HG02852 (cell line): ENCODE results near the gene HYAL1.
"Not testable (repeated sequence)": the region's sequence is repeated elsewhere in the genome, so short reads cannot be mapped to it uniquely, and the experiment has no call there.

Experiments
- ATAC-seq: cut with Tn5 transposase; IDR thresholded peaks from one replicate; pipeline ENCODE4 v1.9.1; 2021; ENCODE audit warnings: mild to moderate bottlenecking, moderate library complexity; ENCODE audit not compliant: unreplicated experiment

HYAL1 gene

GRCh38 chr3:50295553-50296431, 7.6 kb downstream of the HYAL1 start:
- no peak for ATAC-seq

- ATAC-seq = no peak
Measured at GRCh38 chr3:50294492-50295403, 8.6 kb downstream of the HYAL1 start.

GRCh38 chr3:50294089-50294488, 9.3 kb downstream of the HYAL1 start:
- ATAC-seq = no peak

GRCh38 chr3:50293079-50293801, 10.1 kb downstream of the HYAL1 start:
- ATAC-seq = no peak

- ATAC-seq = peak; percentile 96
Measured at GRCh38 chr3:50292159-50293078, 11.0 kb downstream of the HYAL1 start, which contains the start of gene IFRD2. Gene IFRD2, minus strand, starts transcription at chr3:50292429. Its CDS starts 155 bp downstream, at chr3:50292274.

GRCh38 chr3:50290161-50290641, 13.2 kb downstream of the HYAL1 start:
- ATAC-seq = no peak

GRCh38 chr3:50289130-50289529, 14.2 kb downstream of the HYAL1 start:
- ATAC-seq = no peak

- no peak for ATAC-seq
Measured at GRCh38 chr3:50288387-50289007, 14.9 kb downstream of the HYAL1 start.

- ATAC-seq = no peak
Measured at GRCh38 chr3:50287262-50287661, 16.1 kb downstream of the HYAL1 start.

- no peak for ATAC-seq
Measured at GRCh38 chr3:50286322-50287227, 16.8 kb downstream of the HYAL1 start.

GRCh38 chr3:50284121-50284520, 19.3 kb downstream of the HYAL1 start:
- not testable (repeated sequence) for ATAC-seq

- ATAC-seq = no peak
Measured at GRCh38 chr3:50279255-50280016, 23.9 kb downstream of the HYAL1 start.

- no peak for ATAC-seq
Measured at GRCh38 chr3:50278880-50279224, 24.5 kb downstream of the HYAL1 start, which contains the start of gene LSMEM2. Gene LSMEM2, plus strand, starts transcription at chr3:50279087. Its CDS starts 27 bp downstream, at chr3:50279114.

- no peak for ATAC-seq
Measured at GRCh38 chr3:50278123-50278879, 25.1 kb downstream of the HYAL1 start.

- ATAC-seq = no peak
Measured at GRCh38 chr3:50276762-50277101, 26.6 kb downstream of the HYAL1 start.

GRCh38 chr3:50275996-50276761, 27.2 kb downstream of the HYAL1 start:
- ATAC-seq = no peak
